ENCODE data around the gene TBC1D25.

DNA sequence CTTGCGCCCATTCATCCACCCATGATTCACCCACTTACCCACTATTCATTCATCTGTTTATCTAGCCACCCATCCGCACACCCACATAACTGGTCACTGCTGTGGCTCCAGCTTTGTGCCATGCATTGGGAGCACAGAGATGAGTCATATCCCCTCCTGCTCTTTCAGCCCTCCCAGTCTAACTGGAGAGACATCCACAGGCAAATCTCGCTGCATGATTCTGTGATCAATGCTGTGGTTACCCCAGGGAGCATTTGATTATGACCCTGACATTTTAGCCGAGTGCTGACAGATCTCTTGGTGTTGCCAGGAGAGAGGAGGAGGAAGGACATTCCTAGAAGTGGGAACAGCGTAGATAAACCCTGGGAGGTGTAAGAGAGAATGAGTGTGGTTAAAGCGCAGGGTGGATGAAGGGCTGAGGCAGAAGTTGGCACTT, 41.1 kb upstream of the TBC1D25 start:
- TF ChIP-seq CTCF (IDR thresholded peaks at IDR 0.05) (no peak), POLR2A (IDR thresholded peaks at IDR 0.05) (no peak)

All from esophagus squamous epithelium (tissue), 4 donors.